ENCODE results near the gene MAF.

- TF ChIP-seq CTCF (IDR thresholded peaks at IDR 0.05; ENCODE audit: low read depth, low read length) (no peak), EZH2phosphoT487 (IDR thresholded peaks at IDR 0.05; ENCODE audit: low read depth) (no peak)
These were observed 7.0 kb upstream of the MAF start for GRCh38 chr16:79607587-79607986.
